B cell (primary cell): ENCODE measurements around the gene ABCG1. TPM values are rescaled to one million over a fixed set of nuclear protein-coding genes. Genes with fewer than 3 reads are reported as not detected.

Source experiments
- ATAC-seq: fragments of 200-7000 bp; cut with Tn5 transposase; one replicate; pipeline ENCODE4 v1.10.0; 2021; ENCODE audit warnings: low read depth, mild to moderate bottlenecking, moderate number of reproducible peaks, moderate library complexity
- CTCF ChIA-PET: fragments of 350-600 bp; sonication (Branson Sonifier 250); formaldehyde crosslinking; loops from one replicate; lab custom pipeline; 2021; ENCODE audit warnings: antibody characterized with exemption, inconsistent platforms; lab: Charles Lee
- POLR2A ChIA-PET: fragments of 350-600 bp; sonication (Branson Sonifier 250); formaldehyde crosslinking; loops from one replicate; lab custom pipeline; 2021; ENCODE audit warnings: antibody characterized with exemption; lab: Charles Lee
- DNase-seq: peaks from one replicate; pipeline ENCODE4 v3.0.0; 2013
- H2AFZ ChIP-seq: 2 replicates; pipeline ENCODE4 v1.6.1; 2012; ENCODE audit warnings: mild to moderate bottlenecking, low read depth, low read length; ENCODE audit not compliant: insufficient read depth, poor library complexity, severe bottlenecking
- H3K27ac ChIP-seq, 2 donors: 1 replicate in 1 of 2; 2 replicates in 1 of 2; pipeline ENCODE4 v1.5.1; 2012 to 2013; ENCODE audit warnings: low read length in 2 of 2, mild to moderate bottlenecking in 2 of 2, moderate library complexity in 1 of 2
- H3K27me3 ChIP-seq, 4 experiments: fragments of 200-600 bp in 1 of 4; sonication (generic) in 1 of 4; replicated peaks in 1 of 4; 1 replicate in 2 of 4; 2 replicates in 2 of 4; pipeline versions ENCODE4 v1.6.1 to v1.7.0; 2013 to 2016; ENCODE audit warnings: low read length in 3 of 4, mild to moderate bottlenecking in 2 of 4, mixed read lengths in 1 of 4, moderate library complexity in 1 of 4; ENCODE audit not compliant: insufficient read depth in 4 of 4, control insufficient read depth in 3 of 4; ENCODE audit errors: control extremely low read depth in 1 of 4
- H3K36me3 ChIP-seq, 2 experiments: replicated peaks in 1 of 2; 1 replicate in 1 of 2; 2 replicates in 1 of 2; pipeline versions ENCODE4 v1.6.1 to v1.7.1; 2013; ENCODE audit warnings: low read length in 1 of 2; ENCODE audit not compliant: insufficient read depth in 2 of 2, control insufficient read depth in 1 of 2; ENCODE audit errors: control extremely low read depth in 1 of 2, extremely low read depth in 1 of 2
- H3K4me1 ChIP-seq, 2 donors: fragments of 200-600 bp in 1 of 2; sonication (generic) in 1 of 2; 1 replicate in 1 of 2; 2 replicates in 1 of 2; pipeline versions ENCODE4 v1.5.1 to v1.6.1; 2013 to 2017; ENCODE audit warnings: low read length in 2 of 2; ENCODE audit not compliant: control insufficient read depth in 2 of 2, insufficient read depth in 2 of 2
- H3K4me2 ChIP-seq: replicated peaks from 2 replicates; pipeline ENCODE3; 2012; ENCODE audit warnings: mild to moderate bottlenecking, low read depth, low read length; ENCODE audit not compliant: poor library complexity, severe bottlenecking
- H3K4me3 ChIP-seq, 5 experiments: fragments of 200-600 bp in 1 of 5; sonication (generic) in 1 of 5; 1 replicate in 3 of 5; 2 replicates in 2 of 5; pipeline versions ENCODE4 v1.5.1 to v1.7.0; 2011 to 2016; ENCODE audit warnings: low read length in 4 of 5, mild to moderate bottlenecking in 4 of 5, low read depth in 2 of 5, control low read depth in 1 of 5, moderate library complexity in 1 of 5; ENCODE audit not compliant: insufficient read depth in 1 of 5; ENCODE audit errors: control extremely low read depth in 1 of 5, extremely low read depth in 1 of 5
- H3K79me2 ChIP-seq: fragments of 200-600 bp; sonication (generic); one replicate; pipeline ENCODE4 v1.6.0; 2016; ENCODE audit warnings: low read length; ENCODE audit not compliant: control insufficient read depth, insufficient read depth
- H3K9ac ChIP-seq: fragments of 200-600 bp; sonication (generic); 2 replicates; pipeline ENCODE4 v1.6.1; 2017; ENCODE audit warnings: mild to moderate bottlenecking, low read length, moderate library complexity
- H3K9me3 ChIP-seq, 3 donors: one replicate each; pipeline versions ENCODE4 v1.6.1 to v1.7.1; 2013; ENCODE audit warnings: low read length in 2 of 3; ENCODE audit not compliant: control insufficient read depth in 2 of 3, insufficient read depth in 1 of 3; ENCODE audit errors: control extremely low read depth in 1 of 3
- H4K20me1 ChIP-seq: 2 replicates; pipeline ENCODE4 v1.6.0; 2012; ENCODE audit warnings: mild to moderate bottlenecking, low read length; ENCODE audit not compliant: insufficient read depth, control insufficient read depth, poor library complexity, severe bottlenecking
- H3K27ac Mint-ChIP-seq: one replicate; pipeline ENCODE4 v1.8.0; 2021; ENCODE audit warnings: mixed read lengths
- H3K27me3 Mint-ChIP-seq: one replicate; pipeline ENCODE4 v1.8.0; 2021; ENCODE audit warnings: mixed read lengths
- H3K4me1 Mint-ChIP-seq: one replicate; pipeline ENCODE4 v1.8.0; 2021; ENCODE audit warnings: mixed read lengths
- H3K4me3 Mint-ChIP-seq: one replicate; pipeline ENCODE4 v1.8.0; 2021; ENCODE audit warnings: mixed read lengths
- H3K9me3 Mint-ChIP-seq: one replicate; pipeline ENCODE4 v1.8.0; 2022; ENCODE audit warnings: mixed read lengths; ENCODE audit not compliant: insufficient read depth
- CTCF ChIP-seq: fragments of 200-600 bp; IDR thresholded peaks from one replicate; pipeline ENCODE4 v1.8.0; 2022; ENCODE audit warnings: antibody characterized with exemption, mild to moderate bottlenecking
- EZH2 ChIP-seq: IDR thresholded peaks from 2 replicates; pipeline ENCODE4 v1.6.1; 2012; ENCODE audit warnings: borderline replicate concordance, low read depth, mild to moderate bottlenecking, moderate library complexity, low read length; ENCODE audit not compliant: insufficient read depth, poor library complexity, severe bottlenecking
- WGBS: methylation state at CpG from one replicate; pipeline ENCODE4 v1.1.5; 2013; ENCODE audit warnings: missing lambda C conversion rate; ENCODE audit not compliant: insufficient coverage; 5-methylcytosine and 5-hydroxymethylcytosine counted together
- intact Hi-C: fragments of 100-400 bp; cut with micrococcal nuclease; formaldehyde crosslinking; loops from one replicate; pipeline ENCODE4 v1.10.0; 2022
- polyA plus RNA-seq: library from polyadenylated mRNA; depleted of rRNA; stranded (reverse); fragments of >200 nt; gene quantifications from 2 replicates; pipeline ENCODE4 v1.2.3, GENCODE V29; 2012
- total RNA-seq, 2 donors: library from RNA; stranded (reverse); fragments of 120-200 nt in 1 of 2; gene quantifications; 1 replicate in 1 of 2; 2 replicates in 1 of 2; pipeline versions ENCODE4 v1.2.3 to v1.2.4, GENCODE V29; 2013 to 2022

ABCG1 gene
- total and polyA plus RNA-seq, 2 donors (not counting 1 experiment from before 2014, with no cell fraction given): 8.7 to 27.5 TPM

- H3K27ac ChIP-seq: no peak overlapping the region
- no peaks in the 10 kb centered on the region for H3K79me2 ChIP-seq
- H3K9me3 ChIP-seq: no peaks in the 10 kb centered on the region
- WGBS: 81% methylated on average over 3 of the region's 6 CpGs
- no peak overlapping the region for H3K4me3 ChIP-seq
- no peaks in the 10 kb centered on the region for H3K36me3 ChIP-seq
- Mint-ChIP-seq H3K4me1 (peaks cover 11% of the 10 kb centered on the region), H3K27ac (no peak overlapping the region), H3K4me3 (no peak overlapping the region), H3K27me3 (peaks cover under 1% of the 10 kb centered on the region), H3K9me3 (no peaks in the 10 kb centered on the region)
- ATAC-seq (no peak), DNase-seq (no peak)
- peaks cover 11 to 15% of the 10 kb centered on the region in 2 donors for H3K4me1 ChIP-seq
- ChIA-PET POLR2A (no interaction called here), CTCF (interaction anchor here (0.7 kb wide), 1 partner anchor 198 kb away, joined by 3 read pairs; no protein-coding TSS in a partner anchor)
- TF ChIP-seq CTCF: no peak
- TF ChIP-seq EZH2: no peak
- no peak overlapping the region for H2AFZ ChIP-seq
- no peak overlapping the region for H3K4me2 ChIP-seq
- intact Hi-C loops: no loop called here
- no peak overlapping the region for H3K9ac ChIP-seq
- H3K27me3 ChIP-seq: peaks cover 0 to 6% (median 0%) of the 10 kb centered on the region in 4 experiments
- H4K20me1 ChIP-seq: no peaks in the 10 kb centered on the region
Measured at GRCh38 chr21:42314616-42315295, 95.8 kb downstream of the ABCG1 start.

DNA sequence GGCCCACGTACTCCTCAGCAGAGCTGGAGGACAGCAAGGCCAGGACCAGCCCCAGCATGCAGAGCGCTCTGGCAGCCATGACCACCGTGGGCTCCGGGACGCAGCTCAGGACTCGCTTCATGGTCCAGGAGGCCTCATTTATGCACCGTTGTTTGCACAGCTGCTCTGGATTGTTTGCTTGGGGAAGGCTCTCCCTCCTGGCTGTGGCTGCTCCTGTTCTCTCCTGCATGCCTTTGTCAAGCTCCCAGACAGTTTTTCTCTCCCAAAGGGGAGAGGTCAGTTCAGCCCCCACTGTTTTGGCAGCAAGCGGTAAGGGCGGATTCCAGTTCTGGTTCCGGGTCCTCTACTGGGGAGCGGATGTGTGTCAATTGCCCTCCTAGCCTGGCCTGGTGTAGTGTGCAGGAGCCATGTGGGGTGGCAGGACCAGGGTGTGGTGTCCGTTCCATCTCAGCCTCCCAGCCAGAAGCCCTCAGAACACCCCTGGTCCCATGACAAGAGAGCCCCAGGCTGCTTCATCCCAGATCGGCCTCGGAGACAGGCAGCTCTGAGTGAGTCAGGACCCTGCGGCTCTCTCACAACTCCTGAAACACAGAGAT is 96.5 kb downstream of the ABCG1 start, which contains the start of gene TFF3:
Gene TFF3, minus strand, starts transcription at position 114 of the 596 bp plus-strand sequence. Its CDS starts 35 bp downstream, at position 79.
- Histone ChIP-seq H3K4me2 (no peak within 1 kb of the TSS), H4K20me1 (no peaks in the 10 kb centered on the region), H3K4me1 (peaks cover 12 to 16% of the 10 kb centered on the region in 2 donors), H3K79me2 (no peaks in the 10 kb centered on the region), H3K27ac (no peak within 1 kb of the TSS), H3K9ac (no peak within 1 kb of the TSS), H3K27me3 (no peaks in the 10 kb centered on the region), H2AFZ (no peak within 1 kb of the TSS), H3K36me3 (no peaks in the 10 kb centered on the region), H3K9me3 (no peaks in the 10 kb centered on the region), H3K4me3 (no peak within 1 kb of the TSS)
- 91% methylated on average over 13 of the region's 15 CpGs for WGBS
- Mint-ChIP-seq H3K27ac (no peak within 1 kb of the TSS), H3K9me3 (no peaks in the 10 kb centered on the region), H3K4me3 (no peak within 1 kb of the TSS), H3K27me3 (no peaks in the 10 kb centered on the region), H3K4me1 (peaks cover 13% of the 10 kb centered on the region)
- ATAC-seq: no peak
- no peak for DNase-seq
- intact Hi-C loops: no loop called here
- ChIA-PET POLR2A (no interaction called here), CTCF (no interaction called here)
- TF ChIP-seq EZH2 (no peak), CTCF (no peak)
